ENCODE data around the gene ZBTB5.
A peak's percentile ranks its signal among the peaks of the same experiment; 100 is the strongest.

Gene ZBTB5

GRCh38 chr9:37466037-37466709, 923 bp upstream of the ZBTB5 start:
- peaks cover 8% of the 10 kb centered on the region for H3K36me3 Mint-ChIP-seq (ENCODE audit: low read depth)

GRCh38 chr9:37464426-37465248, 613 bp downstream of the ZBTB5 start:
- Mint-ChIP-seq H3K36me3 (ENCODE audit: low read depth) (peaks cover 8% of the 10 kb centered on the region), H3K4me1 (peaks cover 28% of the 10 kb centered on the region), H3K27me3 (ENCODE audit: low read depth) (peaks cover 4% of the 10 kb centered on the region), H3K4me3 (peak overlapping the region; percentile 93 to 96 (median 96)), H3K27ac (peak overlapping the region; percentile 94 to 99 (median 97)), H3K9me3 (no peaks in the 10 kb centered on the region)
- TF ChIP-seq CTCF (IDR thresholded peaks at IDR 0.05; ENCODE audit: unreplicated experiment in 3 of 3) = no peak

More at GRCh38 chr9:37466037-37466709, 923 bp upstream of the ZBTB5 start:
- H3K27ac Mint-ChIP-seq = peak overlapping the region; percentile 94 to 99 (median 97)
- peaks cover 4% of the 10 kb centered on the region for H3K27me3 Mint-ChIP-seq (ENCODE audit: low read depth)
- peak overlapping the region; percentile 93 to 96 (median 96) for H3K4me3 Mint-ChIP-seq
- no peaks in the 10 kb centered on the region for H3K9me3 Mint-ChIP-seq
- no peak for TF ChIP-seq CTCF (IDR thresholded peaks at IDR 0.05; ENCODE audit: unreplicated experiment in 3 of 3)
- H3K4me1 Mint-ChIP-seq = peaks cover 28% of the 10 kb centered on the region

GRCh38 chr9:37464006-37464405, 1.2 kb downstream of the ZBTB5 start:
- Mint-ChIP-seq H3K4me3 (peak overlapping the region; percentile 93 to 96 (median 96)), H3K27me3 (ENCODE audit: low read depth) (peaks cover 4% of the 10 kb centered on the region)

GRCh38 chr9:37456817-37457216, 8.4 kb downstream of the ZBTB5 start:
- no peak for TF ChIP-seq CTCF (IDR thresholded peaks at IDR 0.05; ENCODE audit: unreplicated experiment in 3 of 3)
- Mint-ChIP-seq H3K4me3 (no peak overlapping the region), H3K9me3 (no peaks in the 10 kb centered on the region), H3K27me3 (ENCODE audit: low read depth) (no peaks in the 10 kb centered on the region), H3K27ac (no peak overlapping the region), H3K4me1 (peaks cover 18% of the 10 kb centered on the region), H3K36me3 (ENCODE audit: low read depth) (peaks cover 37% of the 10 kb centered on the region)

More at GRCh38 chr9:37464006-37464405, 1.2 kb downstream of the ZBTB5 start:
- Mint-ChIP-seq H3K36me3 (ENCODE audit: low read depth) (peaks cover 11% of the 10 kb centered on the region), H3K9me3 (no peaks in the 10 kb centered on the region), H3K27ac (peak overlapping the region; percentile 94 to 99 (median 97)), H3K4me1 (peaks cover 28% of the 10 kb centered on the region)
- no peak for TF ChIP-seq CTCF (IDR thresholded peaks at IDR 0.05; ENCODE audit: unreplicated experiment in 3 of 3)

- H3K4me1 Mint-ChIP-seq = peaks cover 18% of the 10 kb centered on the region
- H3K27me3 Mint-ChIP-seq (ENCODE audit: low read depth) = no peaks in the 10 kb centered on the region
- peaks cover 37% of the 10 kb centered on the region for H3K36me3 Mint-ChIP-seq (ENCODE audit: low read depth)
- no peak overlapping the region for H3K4me3 Mint-ChIP-seq
- no peak for TF ChIP-seq CTCF (IDR thresholded peaks at IDR 0.05; ENCODE audit: unreplicated experiment in 3 of 3)
- no peaks in the 10 kb centered on the region for H3K9me3 Mint-ChIP-seq
- no peak overlapping the region for H3K27ac Mint-ChIP-seq
These were observed 9.2 kb downstream of the ZBTB5 start for GRCh38 chr9:37455884-37456647.
